K562 (cell line): ENCODE measurements around the gene ERVH48-1. TPM values are rescaled to one million over a fixed set of nuclear protein-coding genes. Genes with fewer than 3 reads are reported as not detected.

ENCODE experiments used
- ELK1 ChIP-seq: sonication (generic); formaldehyde crosslinking; IDR thresholded peaks from 2 replicates; pipeline ENCODE4 v1.8.1; 2022; ENCODE audit warnings: missing genetic modification reagents
- ETV6 ChIP-seq, 3 experiments: fragments of 150-350 bp in 1 of 3; sonication (generic) in 1 of 3; formaldehyde crosslinking in 1 of 3; IDR thresholded peaks; 2 replicates each; pipeline versions ENCODE4 v1.6.1 to v1.8.0; 2014 to 2022; ENCODE audit warnings: borderline replicate concordance in 2 of 3, low read depth in 2 of 3, antibody characterized with exemption in 1 of 3, low read length in 1 of 3, mild to moderate bottlenecking in 1 of 3, missing genetic modification reagents in 1 of 3
- KAT7 ChIP-seq: sonication (generic); formaldehyde crosslinking; IDR thresholded peaks from 2 replicates; pipeline ENCODE4 v1.8.0; 2022; ENCODE audit warnings: missing genetic modification reagents, mild to moderate bottlenecking, borderline replicate concordance
- MAFG ChIP-seq: fragments of 450-650 bp; conservative IDR thresholded peaks from 2 replicates; pipeline ENCODE4 v1.6.1; 2016; ENCODE audit warnings: missing genetic modification characterization, missing compliant biosample characterization
- PRDM10 ChIP-seq: fragments of 450-650 bp; IDR thresholded peaks from 2 replicates; pipeline ENCODE4 v1.6.1; 2018; ENCODE audit not compliant: partially characterized antibody
- RCOR1 ChIP-seq, 2 experiments: IDR thresholded peaks; 2 replicates each; pipeline ENCODE4 v1.6.1; 2012; ENCODE audit warnings: low read depth in 2 of 2, low read length in 2 of 2, borderline replicate concordance in 1 of 2, improper control_type of control experiment in 1 of 2
- SMAD4 ChIP-seq: fragments of 250-450 bp; sonication (Bioruptor Pico); conservative IDR thresholded peaks from 2 replicates; pipeline ENCODE4 v1.8.0; 2021; ENCODE audit warnings: inconsistent platforms, mild to moderate bottlenecking, moderate library complexity
- TBL1XR1 ChIP-seq, 2 experiments: IDR thresholded peaks; 2 replicates each; pipeline ENCODE4 v1.6.1; 2012; ENCODE audit warnings: improper control_type of control experiment in 2 of 2, low read length in 2 of 2, mild to moderate bottlenecking in 1 of 2
- TRIM24 ChIP-seq, 2 experiments: fragments of 450-650 bp; IDR thresholded peaks; 2 replicates each; pipeline ENCODE4 v1.6.1; 2016
- ZBTB2 ChIP-seq: fragments of 450-650 bp; IDR thresholded peaks from 2 replicates; pipeline ENCODE4 v1.6.1; 2016; ENCODE audit warnings: antibody characterized with exemption
- ZNF311 ChIP-seq: fragments of 250-450 bp; sonication (Bioruptor Pico); IDR thresholded peaks from 2 replicates; pipeline ENCODE4 v1.4.0; 2020; ENCODE audit warnings: mild to moderate bottlenecking, moderate library complexity
- ZNF445 ChIP-seq: fragments of 250-450 bp; sonication (Bioruptor Pico); IDR thresholded peaks from 2 replicates; pipeline ENCODE4 v1.4.0; 2020; ENCODE audit warnings: low read depth, mild to moderate bottlenecking, moderate library complexity
- ZNF586 ChIP-seq: fragments of 450-650 bp; formaldehyde crosslinking; conservative IDR thresholded peaks from 2 replicates; pipeline ENCODE4 v1.4.0; 2020; ENCODE audit warnings: mild to moderate bottlenecking, moderate library complexity
- polyA plus RNA-seq, 8 experiments: library from polyadenylated mRNA; depleted of rRNA in 4 of 8; stranded (reverse) in 5 of 8; unstranded in 3 of 8; fragments of >200 nt; fragmentation: Nextera tagmentation in 2 of 8; fragmentation: Illumina TruSeq in 1 of 8; extraction: Ambion mirVana in 2 of 8; extraction: Trizol in 1 of 8; gene quantifications; 2 replicates each; pipeline versions ENCODE4 v1.2.1 to v1.2.3, GENCODE V29; 2011 to 2014; ENCODE audit warnings: inconsistent platforms in 1 of 8, missing spikeins in 1 of 8
- total RNA-seq, 7 experiments: library from RNA; depleted of rRNA in 6 of 7; stranded (reverse); fragments of >200 nt in 6 of 7; fragmentation: Illumina TruSeq in 2 of 7; extraction: Trizol in 2 of 7; gene quantifications; 2 replicates each; pipeline versions ENCODE4 v1.2.1 to v1.2.3, GENCODE V29; 2011 to 2021; ENCODE audit warnings: low replicate concordance in 1 of 7
- TF ChIP-seq, protein P1 (sequence below): fragments of 450-650 bp; conservative IDR thresholded peaks from 2 replicates; pipeline ENCODE4 v1.6.1; 2016; ENCODE audit warnings: missing genetic modification characterization, low read depth, mild to moderate bottlenecking, control low read depth, missing compliant biosample characterization
- TF ChIP-seq, protein P2 (sequence below): sonication (generic); formaldehyde crosslinking; IDR thresholded peaks from 2 replicates; pipeline ENCODE4 v1.8.1; 2023; ENCODE audit warnings: mild to moderate bottlenecking, missing genetic modification reagents
- TF ChIP-seq, protein P3 (sequence below): fragments of 450-650 bp; formaldehyde crosslinking; IDR thresholded peaks from 2 replicates; pipeline ENCODE4 v1.4.0; 2020; ENCODE audit warnings: mild to moderate bottlenecking, mixed read lengths

Gene ERVH48-1
- total and polyA plus RNA-seq, 9 of the 15 experiments (the other 6 are each of a cell fraction or from before 2014, with no cell fraction given), result 0.08 to 0.49 (median 0.16) TPM; not detected in 3

- no peak for TF ChIP-seq ZNF586 (CRISPR knock-in tag)
- no peak for TF ChIP-seq TBL1XR1 (IDR thresholded peaks at IDR 0.05; ENCODE audit: low read length in 2 of 2)
- no peak for TF ChIP-seq KAT7 (CRISPR knock-in tag)
- no peak for TF ChIP-seq ZNF445 (CRISPR knock-in tag)
- TF ChIP-seq, protein P1, sequence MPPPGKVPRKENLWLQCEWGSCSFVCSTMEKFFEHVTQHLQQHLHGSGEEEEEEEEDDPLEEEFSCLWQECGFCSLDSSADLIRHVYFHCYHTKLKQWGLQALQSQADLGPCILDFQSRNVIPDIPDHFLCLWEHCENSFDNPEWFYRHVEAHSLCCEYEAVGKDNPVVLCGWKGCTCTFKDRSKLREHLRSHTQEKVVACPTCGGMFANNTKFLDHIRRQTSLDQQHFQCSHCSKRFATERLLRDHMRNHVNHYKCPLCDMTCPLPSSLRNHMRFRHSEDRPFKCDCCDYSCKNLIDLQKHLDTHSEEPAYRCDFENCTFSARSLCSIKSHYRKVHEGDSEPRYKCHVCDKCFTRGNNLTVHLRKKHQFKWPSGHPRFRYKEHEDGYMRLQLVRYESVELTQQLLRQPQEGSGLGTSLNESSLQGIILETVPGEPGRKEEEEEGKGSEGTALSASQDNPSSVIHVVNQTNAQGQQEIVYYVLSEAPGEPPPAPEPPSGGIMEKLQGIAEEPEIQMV (tag), result peak; percentile 76; the same call in 1 of the 2 replicates
- peak; percentile 53 for TF ChIP-seq PRDM10
- TF ChIP-seq ZBTB2, result no peak
- TF ChIP-seq ELK1, result no peak
- TF ChIP-seq ETV6 (IDR thresholded peaks at IDR 0.05; ENCODE audit: borderline replicate concordance in 1 of 2, low read depth in 2 of 2, low read length in 1 of 2), result no peak
- no peak for TF ChIP-seq ETV6 (CRISPR knock-in tag; IDR thresholded peaks at IDR 0.05; ENCODE audit: borderline replicate concordance)
- no peak for TF ChIP-seq TRIM24 (IDR thresholded peaks at IDR 0.05)
- TF ChIP-seq ZNF311 (CRISPR knock-in tag), result no peak
- no peak for TF ChIP-seq MAFG (tag)
- TF ChIP-seq, protein P2, sequence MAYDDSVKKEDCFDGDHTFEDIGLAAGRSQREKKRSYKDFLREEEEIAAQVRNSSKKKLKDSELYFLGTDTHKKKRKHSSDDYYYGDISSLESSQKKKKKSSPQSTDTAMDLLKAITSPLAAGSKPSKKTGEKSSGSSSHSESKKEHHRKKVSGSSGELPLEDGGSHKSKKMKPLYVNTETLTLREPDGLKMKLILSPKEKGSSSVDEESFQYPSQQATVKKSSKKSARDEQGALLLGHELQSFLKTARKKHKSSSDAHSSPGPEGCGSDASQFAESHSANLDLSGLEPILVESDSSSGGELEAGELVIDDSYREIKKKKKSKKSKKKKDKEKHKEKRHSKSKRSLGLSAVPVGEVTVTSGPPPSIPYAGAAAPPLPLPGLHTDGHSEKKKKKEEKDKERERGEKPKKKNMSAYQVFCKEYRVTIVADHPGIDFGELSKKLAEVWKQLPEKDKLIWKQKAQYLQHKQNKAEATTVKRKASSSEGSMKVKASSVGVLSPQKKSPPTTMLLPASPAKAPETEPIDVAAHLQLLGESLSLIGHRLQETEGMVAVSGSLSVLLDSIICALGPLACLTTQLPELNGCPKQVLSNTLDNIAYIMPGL (CRISPR knock-in tag), result no peak
- peak in 1 of 2 experiments; percentile 49; a peak in 1 of 4 replicates for TF ChIP-seq RCOR1 (IDR thresholded peaks at IDR 0.05; ENCODE audit: borderline replicate concordance in 1 of 2, low read depth in 2 of 2, low read length in 2 of 2)
- TF ChIP-seq SMAD4 (CRISPR knock-in tag), result peak; percentile 33; the same call in 1 of the 2 replicates
- TF ChIP-seq, protein P3, sequence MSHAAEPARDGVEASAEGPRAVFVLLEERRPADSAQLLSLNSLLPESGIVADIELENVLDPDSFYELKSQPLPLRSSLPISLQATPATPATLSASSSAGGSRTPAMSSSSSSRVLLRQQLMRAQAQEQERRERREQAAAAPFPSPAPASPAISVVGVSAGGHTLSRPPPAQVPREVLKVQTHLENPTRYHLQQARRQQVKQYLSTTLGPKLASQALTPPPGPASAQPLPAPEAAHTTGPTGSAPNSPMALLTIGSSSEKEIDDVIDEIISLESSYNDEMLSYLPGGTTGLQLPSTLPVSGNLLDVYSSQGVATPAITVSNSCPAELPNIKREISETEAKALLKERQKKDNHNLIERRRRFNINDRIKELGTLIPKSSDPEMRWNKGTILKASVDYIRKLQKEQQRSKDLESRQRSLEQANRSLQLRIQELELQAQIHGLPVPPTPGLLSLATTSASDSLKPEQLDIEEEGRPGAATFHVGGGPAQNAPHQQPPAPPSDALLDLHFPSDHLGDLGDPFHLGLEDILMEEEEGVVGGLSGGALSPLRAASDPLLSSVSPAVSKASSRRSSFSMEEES (CRISPR knock-in tag), result no peak
These were observed 43.8 kb upstream of the ERVH48-1 start (continued) for GRCh38 chr21:42969193-42969600.
